Measurements from ENCODE around the gene GRIP2. TPM values are rescaled to one million over a fixed set of nuclear protein-coding genes. Genes with fewer than 3 reads are reported as not detected.

GRIP2 gene
- total and polyA plus RNA-seq, 9 of the 15 experiments (the other 6 are each of a cell fraction or from before 2014, with no cell fraction given) = 0.01 TPM; not detected in 7

GRCh38 chr3:14476583-14477265, 63.4 kb downstream of the GRIP2 start:
- DNase-seq (ENCODE audit: extremely low read depth in 1 of 4, low spot score in 3 of 4) (no peak), FAIRE-seq (no peak), ATAC-seq (no peak)
- Histone ChIP-seq H3K9me1 (ENCODE audit: control insufficient read depth, insufficient read depth, low read length) (peaks cover 5% of the 10 kb centered on the region), H3K4me2 (ENCODE audit: insufficient read depth, low read length) (no peak overlapping the region), H3K9me3 (replicated peaks; ENCODE audit: control insufficient read depth, insufficient read depth, low read depth, low read length) (no peaks in the 10 kb centered on the region), H2AFZ (ENCODE audit: low read depth, low read length) (no peak overlapping the region), H3K27me3 (ENCODE audit: control insufficient read depth in 2 of 2, insufficient read depth in 2 of 2, low read length in 2 of 2) (no peaks in the 10 kb centered on the region; a peak in 1 of 5 replicates), H3K4me3 (no peak overlapping the region), H3K36me3 (ENCODE audit: control insufficient read depth, insufficient read depth, low read length) (peaks cover 100% of the 10 kb centered on the region), H3K9ac (ENCODE audit: insufficient read depth in 1 of 2, low read depth in 2 of 2, low read length in 2 of 2) (no peak overlapping the region), H3K27ac (ENCODE audit: extremely low read depth, low read depth, low read length) (no peak overlapping the region), H3K79me2 (ENCODE audit: control insufficient read depth, insufficient read depth, low read length) (no peaks in the 10 kb centered on the region), H3K4me1 (replicated peaks in 1 of 2; ENCODE audit: control insufficient read depth in 2 of 2, insufficient read depth in 2 of 2, low read length in 2 of 2) (peaks cover 0 to 3% of the 10 kb centered on the region in 2 experiments; a peak in 2 of 5 replicates), H4K20me1 (replicated peaks; ENCODE audit: control insufficient read depth, insufficient read depth, low read length) (0 out of 2 replicates have a peak, but pooled peaks cover 2% of the 10 kb centered on the region)
- BruUV-seq (replicated peaks) = no TSS peak
- CTCF ChIA-PET (ENCODE audit: low intra/inter-chr PET ratio) = no interaction called here
- WGBS (ENCODE audit: insufficient coverage, low coverage, missing lambda C conversion rate) = 95% methylated on average over 13 of the region's 13 CpGs
- intact Hi-C loops (cut with micrococcal nuclease) (no loop called here), in situ Hi-C loops (cut with MboI) (no loop called here)
- POLR2A ChIA-PET = interaction anchor here (0.5 to 1.9 kb wide), 8 partner anchors 8 to 706 kb away, joined by 3 to 10 read pairs (median 3); no protein-coding TSS in a partner anchor
- TF ChIP-seq LEF1 (IDR thresholded peaks at IDR 0.05) (no peak), ZC3H4 (CRISPR knock-in tag; IDR thresholded peaks at IDR 0.05; ENCODE audit: borderline replicate concordance) (no peak), RFX1 (IDR thresholded peaks at IDR 0.05) (peak; percentile 86), MYNN (IDR thresholded peaks at IDR 0.05) (no peak), MYNN (CRISPR knock-in tag; IDR thresholded peaks at IDR 0.05) (no peak), POLR2A (conservative IDR thresholded peaks at IDR 0.05) (0 out of 2 replicates have a peak, but pooled peaks have one; percentile 21), USF2 (CRISPR knock-in tag; IDR thresholded peaks at IDR 0.05) (no peak), HNRNPUL1 (IDR thresholded peaks at IDR 0.05; ENCODE audit: low read length) (no peak), POLR2G (IDR thresholded peaks at IDR 0.05; ENCODE audit: low read depth, low read length) (peak; percentile 36), ZNF592 (IDR thresholded peaks at IDR 0.05) (no peak), ZFP30 (CRISPR knock-in tag; IDR thresholded peaks at IDR 0.05; ENCODE audit: borderline replicate concordance) (no peak), POLR2B (IDR thresholded peaks at IDR 0.05; ENCODE audit: low read depth, partially characterized antibody) (peak; percentile 17), RBM22 (IDR thresholded peaks at IDR 0.05; ENCODE audit: low read depth, low read length, poor library complexity, severe bottlenecking) (peak; percentile 44), SUPT5H (IDR thresholded peaks at IDR 0.05) (peak; percentile 32; the same call in 1 of the 2 replicates), FIP1L1 (IDR thresholded peaks at IDR 0.05; ENCODE audit: low read depth, low read length, poor library complexity, severe bottlenecking) (no peak), IRF2 (CRISPR knock-in tag; IDR thresholded peaks at IDR 0.05) (0 out of 2 replicates have a peak, but pooled peaks have one; percentile 60), KLF10 (CRISPR knock-in tag; IDR thresholded peaks at IDR 0.05) (no peak)
- TF ChIP-seq, protein P1, sequence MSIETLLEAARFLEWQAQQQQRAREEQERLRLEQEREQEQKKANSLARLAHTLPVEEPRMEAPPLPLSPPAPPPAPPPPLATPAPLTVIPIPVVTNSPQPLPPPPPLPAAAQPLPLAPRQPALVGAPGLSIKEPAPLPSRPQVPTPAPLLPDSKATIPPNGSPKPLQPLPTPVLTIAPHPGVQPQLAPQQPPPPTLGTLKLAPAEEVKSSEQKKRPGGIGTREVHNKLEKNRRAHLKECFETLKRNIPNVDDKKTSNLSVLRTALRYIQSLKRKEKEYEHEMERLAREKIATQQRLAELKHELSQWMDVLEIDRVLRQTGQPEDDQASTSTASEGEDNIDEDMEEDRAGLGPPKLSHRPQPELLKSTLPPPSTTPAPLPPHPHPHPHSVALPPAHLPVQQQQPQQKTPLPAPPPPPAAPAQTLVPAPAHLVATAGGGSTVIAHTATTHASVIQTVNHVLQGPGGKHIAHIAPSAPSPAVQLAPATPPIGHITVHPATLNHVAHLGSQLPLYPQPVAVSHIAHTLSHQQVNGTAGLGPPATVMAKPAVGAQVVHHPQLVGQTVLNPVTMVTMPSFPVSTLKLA (conservative IDR thresholded peaks at IDR 0.05) = no peak

Data from K562 (cell line).